Measurements from ENCODE around the gene SHH. TPM values are rescaled to one million over a fixed set of nuclear protein-coding genes. Genes with fewer than 3 reads are reported as not detected.

Gene SHH
- total and polyA plus RNA-seq, 4 donors: 0.10 to 0.25 TPM; not detected in 2

- WGBS, 2 donors: 3% methylated on average over 21 of the region's 21 CpGs
- intact Hi-C loops (cut with DNase I): no loop called here
- no peak for ATAC-seq (ENCODE audit: low FRiP score)
- H3K4me3 ChIP-seq (ENCODE audit: low read length in 2 of 2): no peak overlapping the region
- DNase-seq: no peak
- no peak overlapping the region for H3K27ac ChIP-seq (ENCODE audit: low read depth in 1 of 2, low read length in 2 of 2)
- no peaks in the 10 kb centered on the region for H3K9me3 ChIP-seq (ENCODE audit: control insufficient read depth, low read length)
- no peaks in the 10 kb centered on the region for H3K36me3 ChIP-seq (ENCODE audit: control insufficient read depth in 1 of 2, insufficient read depth in 2 of 2, low read length in 1 of 2)
- H3K27me3 ChIP-seq (ENCODE audit: control insufficient read depth in 1 of 2, insufficient read depth in 2 of 2, low read length in 1 of 2): no peaks in the 10 kb centered on the region
- no peaks in the 10 kb centered on the region for H3K4me1 ChIP-seq (ENCODE audit: control insufficient read depth in 1 of 2, insufficient read depth in 2 of 2, low read length in 2 of 2)
Measured at GRCh38 chr7:155810770-155811559, 1.3 kb downstream of the SHH start.

GRCh38 chr7:155809947-155810769 is 2.1 kb downstream of the SHH start:
- ATAC-seq (ENCODE audit: low FRiP score) (no peak), DNase-seq (no peak)
- Histone ChIP-seq H3K36me3 (ENCODE audit: control insufficient read depth in 1 of 2, insufficient read depth in 2 of 2, low read length in 1 of 2) (no peaks in the 10 kb centered on the region), H3K9me3 (ENCODE audit: control insufficient read depth, low read length) (no peaks in the 10 kb centered on the region), H3K4me3 (ENCODE audit: low read length in 2 of 2) (no peak overlapping the region), H3K27me3 (ENCODE audit: control insufficient read depth in 1 of 2, insufficient read depth in 2 of 2, low read length in 1 of 2) (no peaks in the 10 kb centered on the region), H3K27ac (ENCODE audit: low read depth in 1 of 2, low read length in 2 of 2) (no peak overlapping the region), H3K4me1 (ENCODE audit: control insufficient read depth in 1 of 2, insufficient read depth in 2 of 2, low read length in 2 of 2) (no peaks in the 10 kb centered on the region)
- intact Hi-C loops (cut with DNase I): loop anchor here in 1 of 2 donors (10.0 kb wide), 1 partner anchor 1015 kb away; no protein-coding TSS in a partner anchor
- WGBS, 2 donors: 1% methylated on average over 48 to 69 of the region's 69 CpGs

- H3K27me3 ChIP-seq (ENCODE audit: control insufficient read depth in 1 of 2, insufficient read depth in 2 of 2, low read length in 1 of 2): no peaks in the 10 kb centered on the region
- no peaks in the 10 kb centered on the region for H3K36me3 ChIP-seq (ENCODE audit: control insufficient read depth in 1 of 2, insufficient read depth in 2 of 2, low read length in 1 of 2)
- H3K4me3 ChIP-seq (ENCODE audit: low read length in 2 of 2): no peak overlapping the region
- H3K4me1 ChIP-seq (ENCODE audit: control insufficient read depth in 1 of 2, insufficient read depth in 2 of 2, low read length in 2 of 2): no peaks in the 10 kb centered on the region
- ATAC-seq (ENCODE audit: low FRiP score): no peak
- no peak overlapping the region for H3K27ac ChIP-seq (ENCODE audit: low read depth in 1 of 2, low read length in 2 of 2)
- no peak for DNase-seq
- no peaks in the 10 kb centered on the region for H3K9me3 ChIP-seq (ENCODE audit: control insufficient read depth, low read length)
- intact Hi-C loops (cut with DNase I): loop anchor here in 1 of 2 donors (10.0 kb wide), 1 partner anchor 1015 kb away; no protein-coding TSS in a partner anchor
- 1% methylated on average over 27 to 43 of the region's 43 CpGs for WGBS, 2 donors
Measured at GRCh38 chr7:155809332-155809946, 2.8 kb downstream of the SHH start.

- H3K27ac ChIP-seq (ENCODE audit: low read depth in 1 of 2, low read length in 2 of 2): no peak overlapping the region
- no peaks in the 10 kb centered on the region for H3K4me1 ChIP-seq (ENCODE audit: control insufficient read depth in 1 of 2, insufficient read depth in 2 of 2, low read length in 2 of 2)
- intact Hi-C loops (cut with DNase I): loop anchor here in 1 of 2 donors (10.0 kb wide), 1 partner anchor 1016 kb away; no protein-coding TSS in a partner anchor
- DNase-seq: no peak
- H3K4me3 ChIP-seq (ENCODE audit: low read length in 2 of 2): no peak overlapping the region
- H3K9me3 ChIP-seq (ENCODE audit: control insufficient read depth, low read length): no peaks in the 10 kb centered on the region
- no peaks in the 10 kb centered on the region for H3K27me3 ChIP-seq (ENCODE audit: control insufficient read depth in 1 of 2, insufficient read depth in 2 of 2, low read length in 1 of 2)
- ATAC-seq (ENCODE audit: low FRiP score): no peak
- H3K36me3 ChIP-seq (ENCODE audit: control insufficient read depth in 1 of 2, insufficient read depth in 2 of 2, low read length in 1 of 2): no peaks in the 10 kb centered on the region
- 1% methylated on average over 52 to 64 of the region's 64 CpGs for WGBS, 2 donors
Measured at GRCh38 chr7:155808549-155809331, 3.5 kb downstream of the SHH start.

- H3K36me3 ChIP-seq (ENCODE audit: control insufficient read depth in 1 of 2, insufficient read depth in 2 of 2, low read length in 1 of 2): no peaks in the 10 kb centered on the region
- WGBS, 2 donors: 5 to 6% methylated on average over 30 to 33 of the region's 33 CpGs
- no peaks in the 10 kb centered on the region for H3K9me3 ChIP-seq (ENCODE audit: control insufficient read depth, low read length)
- no peak for DNase-seq
- no peaks in the 10 kb centered on the region for H3K27me3 ChIP-seq (ENCODE audit: control insufficient read depth in 1 of 2, insufficient read depth in 2 of 2, low read length in 1 of 2)
- H3K4me3 ChIP-seq (ENCODE audit: low read length in 2 of 2): no peak overlapping the region
- H3K27ac ChIP-seq (ENCODE audit: low read depth in 1 of 2, low read length in 2 of 2): no peak overlapping the region
- no peaks in the 10 kb centered on the region for H3K4me1 ChIP-seq (ENCODE audit: control insufficient read depth in 1 of 2, insufficient read depth in 2 of 2, low read length in 2 of 2)
- no peak for ATAC-seq (ENCODE audit: low FRiP score)
- intact Hi-C loops (cut with DNase I): loop anchor here in 1 of 2 donors (10.0 kb wide), 1 partner anchor 1017 kb away; no protein-coding TSS in a partner anchor
Measured at GRCh38 chr7:155807789-155808548, 4.3 kb downstream of the SHH start.

- Histone ChIP-seq H3K27ac (ENCODE audit: low read depth in 1 of 2, low read length in 2 of 2) (no peak overlapping the region), H3K9me3 (ENCODE audit: control insufficient read depth, low read length) (no peaks in the 10 kb centered on the region), H3K27me3 (ENCODE audit: control insufficient read depth in 1 of 2, insufficient read depth in 2 of 2, low read length in 1 of 2) (no peaks in the 10 kb centered on the region), H3K4me1 (ENCODE audit: control insufficient read depth in 1 of 2, insufficient read depth in 2 of 2, low read length in 2 of 2) (no peaks in the 10 kb centered on the region), H3K4me3 (ENCODE audit: low read length in 2 of 2) (no peak overlapping the region), H3K36me3 (ENCODE audit: control insufficient read depth in 1 of 2, insufficient read depth in 2 of 2, low read length in 1 of 2) (no peaks in the 10 kb centered on the region)
- no peak for DNase-seq
- intact Hi-C loops (cut with DNase I): loop anchor here in 1 of 2 donors (10.0 kb wide), 1 partner anchor 1018 kb away; no protein-coding TSS in a partner anchor
- 28 to 29% methylated on average over 19 of the region's 19 CpGs for WGBS, 2 donors
- no peak for ATAC-seq (ENCODE audit: low FRiP score)
Measured at GRCh38 chr7:155807065-155807671, 5.1 kb downstream of the SHH start.

- 7 to 9% methylated on average over 47 of the region's 47 CpGs for WGBS, 2 donors
- no peaks in the 10 kb centered on the region for H3K4me1 ChIP-seq (ENCODE audit: control insufficient read depth in 1 of 2, insufficient read depth in 2 of 2, low read length in 2 of 2)
- DNase-seq (peak in 1 of 2 donors; percentile 42), ATAC-seq (ENCODE audit: low FRiP score) (no peak)
- no peak overlapping the region for H3K4me3 ChIP-seq (ENCODE audit: low read length in 2 of 2)
- intact Hi-C loops (cut with DNase I): loop anchor here in 1 of 2 donors (10.0 kb wide), 1 partner anchor 1019 kb away; no protein-coding TSS in a partner anchor
- no peaks in the 10 kb centered on the region for H3K27me3 ChIP-seq (ENCODE audit: control insufficient read depth in 1 of 2, insufficient read depth in 2 of 2, low read length in 1 of 2)
- H3K27ac ChIP-seq (ENCODE audit: low read depth in 1 of 2, low read length in 2 of 2): no peak overlapping the region
- no peaks in the 10 kb centered on the region for H3K36me3 ChIP-seq (ENCODE audit: control insufficient read depth in 1 of 2, insufficient read depth in 2 of 2, low read length in 1 of 2)
- no peaks in the 10 kb centered on the region for H3K9me3 ChIP-seq (ENCODE audit: control insufficient read depth, low read length)
Measured at GRCh38 chr7:155806096-155806871, 6.0 kb downstream of the SHH start.

Measured in aorta (tissue), 5 donors.